ENCODE measurements around the gene NOD1. TPM values are rescaled to one million over a fixed set of nuclear protein-coding genes. Genes with fewer than 3 reads are reported as not detected.

The NOD1 gene
- total RNA-seq, 2 donors from 2014 or later, result 16.2 to 47.0 TPM

- no peaks in the 10 kb centered on the region for H3K36me3 ChIP-seq
- peaks cover 52 to 84% of the 10 kb centered on the region in 2 donors for H3K4me1 ChIP-seq (ENCODE audit: control insufficient read depth in 1 of 2, low read depth in 2 of 2)
- no peak for ATAC-seq (ENCODE audit: insufficient number of reproducible peaks, low FRiP score, low read depth)
- peak overlapping the region; percentile 35 for H3K4me3 ChIP-seq
- H3K27me3 ChIP-seq (replicated peaks; ENCODE audit: insufficient read depth), result no peaks in the 10 kb centered on the region
- TF ChIP-seq, protein P1, sequence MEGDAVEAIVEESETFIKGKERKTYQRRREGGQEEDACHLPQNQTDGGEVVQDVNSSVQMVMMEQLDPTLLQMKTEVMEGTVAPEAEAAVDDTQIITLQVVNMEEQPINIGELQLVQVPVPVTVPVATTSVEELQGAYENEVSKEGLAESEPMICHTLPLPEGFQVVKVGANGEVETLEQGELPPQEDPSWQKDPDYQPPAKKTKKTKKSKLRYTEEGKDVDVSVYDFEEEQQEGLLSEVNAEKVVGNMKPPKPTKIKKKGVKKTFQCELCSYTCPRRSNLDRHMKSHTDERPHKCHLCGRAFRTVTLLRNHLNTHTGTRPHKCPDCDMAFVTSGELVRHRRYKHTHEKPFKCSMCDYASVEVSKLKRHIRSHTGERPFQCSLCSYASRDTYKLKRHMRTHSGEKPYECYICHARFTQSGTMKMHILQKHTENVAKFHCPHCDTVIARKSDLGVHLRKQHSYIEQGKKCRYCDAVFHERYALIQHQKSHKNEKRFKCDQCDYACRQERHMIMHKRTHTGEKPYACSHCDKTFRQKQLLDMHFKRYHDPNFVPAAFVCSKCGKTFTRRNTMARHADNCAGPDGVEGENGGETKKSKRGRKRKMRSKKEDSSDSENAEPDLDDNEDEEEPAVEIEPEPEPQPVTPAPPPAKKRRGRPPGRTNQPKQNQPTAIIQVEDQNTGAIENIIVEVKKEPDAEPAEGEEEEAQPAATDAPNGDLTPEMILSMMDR (IDR thresholded peaks at IDR 0.05), result no peak
- H3K9me3 ChIP-seq, result no peaks in the 10 kb centered on the region
- peak overlapping the region; percentile 39 to 67 for H3K27ac ChIP-seq
- peak; percentile 51 for DNase-seq (ENCODE audit: low spot score)
Observed at GRCh38 chr7:30470163-30470770, 8.3 kb downstream of the NOD1 start.

- DNase-seq (ENCODE audit: low spot score) (peak; percentile 84), ATAC-seq (ENCODE audit: insufficient number of reproducible peaks, low FRiP score, low read depth) (peak; percentile 73)
- Histone ChIP-seq H3K4me1 (ENCODE audit: control insufficient read depth in 1 of 2, low read depth in 2 of 2) (peaks cover 49 to 75% of the 10 kb centered on the region in 2 donors), H3K36me3 (no peaks in the 10 kb centered on the region), H3K27ac (peak overlapping the region; percentile 39 to 67), H3K9me3 (no peaks in the 10 kb centered on the region), H3K27me3 (replicated peaks; ENCODE audit: insufficient read depth) (no peaks in the 10 kb centered on the region), H3K4me3 (peak overlapping the region; percentile 35)
- TF ChIP-seq, protein P1 (IDR thresholded peaks at IDR 0.05), result peak; percentile 35
Observed at GRCh38 chr7:30469303-30469702, 9.3 kb downstream of the NOD1 start.

- peak overlapping the region; percentile 39 to 67 for H3K27ac ChIP-seq
- peak overlapping the region; percentile 35 for H3K4me3 ChIP-seq
- H3K36me3 ChIP-seq, result no peaks in the 10 kb centered on the region
- DNase-seq (ENCODE audit: low spot score) (no peak), ATAC-seq (ENCODE audit: insufficient number of reproducible peaks, low FRiP score, low read depth) (no peak)
- no peaks in the 10 kb centered on the region for H3K27me3 ChIP-seq (replicated peaks; ENCODE audit: insufficient read depth)
- H3K4me1 ChIP-seq (ENCODE audit: control insufficient read depth in 1 of 2, low read depth in 2 of 2), result peaks cover 53 to 70% of the 10 kb centered on the region in 2 donors
- H3K9me3 ChIP-seq, result no peaks in the 10 kb centered on the region
- TF ChIP-seq, protein P1 (IDR thresholded peaks at IDR 0.05), result no peak
Observed at GRCh38 chr7:30468791-30469190, 9.8 kb downstream of the NOD1 start.

DNA sequence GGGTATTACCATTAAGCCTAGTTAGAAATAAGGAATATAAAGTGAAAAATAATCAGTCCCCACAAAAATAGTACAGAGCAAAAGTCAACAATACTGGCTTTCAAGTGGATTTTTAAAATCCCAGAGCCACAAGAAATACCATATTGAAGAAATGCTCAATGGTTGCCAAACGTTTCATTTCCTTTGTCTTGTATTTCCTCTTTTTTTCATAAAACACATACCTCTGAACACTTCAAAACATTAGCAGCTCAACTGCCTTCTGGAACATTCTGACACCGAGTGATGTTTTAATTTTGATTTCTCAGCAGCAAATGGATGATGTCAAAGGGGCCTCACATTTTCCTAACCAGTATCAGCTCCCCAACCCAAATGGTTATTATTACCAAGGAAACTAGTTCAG, 10.5 kb downstream of the NOD1 start:
- TF ChIP-seq, protein P1 (IDR thresholded peaks at IDR 0.05), result no peak
- H3K9me3 ChIP-seq, result no peaks in the 10 kb centered on the region
- no peak for ATAC-seq (ENCODE audit: insufficient number of reproducible peaks, low FRiP score, low read depth)
- no peaks in the 10 kb centered on the region for H3K27me3 ChIP-seq (replicated peaks; ENCODE audit: insufficient read depth)
- H3K4me3 ChIP-seq, result no peak overlapping the region
- H3K27ac ChIP-seq, result peak overlapping the region; percentile 39 to 67
- H3K36me3 ChIP-seq, result no peaks in the 10 kb centered on the region
- peaks cover 54 to 62% of the 10 kb centered on the region in 2 donors for H3K4me1 ChIP-seq (ENCODE audit: control insufficient read depth in 1 of 2, low read depth in 2 of 2)
- no peak for DNase-seq (ENCODE audit: low spot score)

DNA sequence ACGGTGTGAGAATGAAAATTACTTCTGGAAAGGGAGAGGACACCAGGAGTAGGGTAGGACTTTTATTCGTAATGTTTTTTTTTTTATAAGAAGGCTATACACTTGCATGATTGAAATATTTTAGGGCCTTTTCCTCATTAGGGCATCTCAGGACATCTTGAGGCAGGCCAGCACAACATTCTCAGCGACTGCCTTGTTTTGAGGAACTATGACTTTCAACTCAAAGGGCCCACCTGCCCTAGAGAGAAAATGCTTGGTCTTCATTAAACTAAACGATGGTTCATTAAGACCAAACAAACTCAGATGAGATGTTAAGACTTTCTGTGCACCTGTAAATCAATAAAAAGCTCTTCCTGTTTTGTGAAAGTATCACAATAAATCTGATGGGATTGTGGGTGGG, 11.3 kb downstream of the NOD1 start:
- DNase-seq (ENCODE audit: low spot score) (no peak), ATAC-seq (ENCODE audit: insufficient number of reproducible peaks, low FRiP score, low read depth) (no peak)
- peaks cover 48 to 54% of the 10 kb centered on the region in 2 donors for H3K4me1 ChIP-seq (ENCODE audit: control insufficient read depth in 1 of 2, low read depth in 2 of 2)
- no peaks in the 10 kb centered on the region for H3K36me3 ChIP-seq
- TF ChIP-seq, protein P1 (IDR thresholded peaks at IDR 0.05), result no peak
- no peak overlapping the region for H3K27ac ChIP-seq
- no peaks in the 10 kb centered on the region for H3K9me3 ChIP-seq
- no peak overlapping the region for H3K4me3 ChIP-seq
- H3K27me3 ChIP-seq (replicated peaks; ENCODE audit: insufficient read depth), result no peaks in the 10 kb centered on the region

Measured in thoracic aorta (tissue), 2 donors.